GM21825 (cell line): ENCODE results near the gene KIAA1549.
A peak's percentile ranks its signal among the peaks of the same experiment; 100 is the strongest.
"Not testable (repeated sequence)": the region's sequence is repeated elsewhere in the genome, so short reads cannot be mapped to it uniquely, and the experiment has no call there.

Source experiments
- ATAC-seq: cut with Tn5 transposase; IDR thresholded peaks from one replicate; pipeline ENCODE4 v1.9.1; 2021; ENCODE audit warnings: mild to moderate bottlenecking, moderate library complexity; ENCODE audit not compliant: unreplicated experiment

The KIAA1549 gene

GRCh38 chr7:138945154-138945553, 36.0 kb downstream of the KIAA1549 start:
- no peak for ATAC-seq

DNA sequence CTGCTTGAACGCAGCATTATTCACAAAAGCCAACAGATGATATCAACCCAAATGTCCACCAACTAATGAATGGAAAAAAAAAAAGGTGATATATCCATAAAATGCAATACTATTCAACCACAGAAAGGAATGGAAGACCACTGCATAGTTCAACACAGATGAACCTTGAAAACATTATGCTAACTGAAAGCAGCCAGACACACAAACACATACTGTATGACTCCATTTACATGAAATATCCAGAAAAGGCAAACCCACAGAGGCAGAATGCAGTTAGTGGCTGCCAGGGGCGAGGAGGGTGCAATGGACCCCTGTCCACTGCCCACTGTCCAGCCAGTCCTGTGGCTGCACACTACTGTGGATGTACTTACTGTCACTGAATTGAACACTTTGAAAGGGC, 36.6 kb downstream of the KIAA1549 start:
- no peak for ATAC-seq

GRCh38 chr7:138943061-138943460, 38.1 kb downstream of the KIAA1549 start:
- ATAC-seq = no peak

- ATAC-seq = no peak
Measured at GRCh38 chr7:138941545-138941944, 39.6 kb downstream of the KIAA1549 start.

GRCh38 chr7:138940602-138941001, 40.6 kb downstream of the KIAA1549 start:
- ATAC-seq = not testable (repeated sequence)

DNA sequence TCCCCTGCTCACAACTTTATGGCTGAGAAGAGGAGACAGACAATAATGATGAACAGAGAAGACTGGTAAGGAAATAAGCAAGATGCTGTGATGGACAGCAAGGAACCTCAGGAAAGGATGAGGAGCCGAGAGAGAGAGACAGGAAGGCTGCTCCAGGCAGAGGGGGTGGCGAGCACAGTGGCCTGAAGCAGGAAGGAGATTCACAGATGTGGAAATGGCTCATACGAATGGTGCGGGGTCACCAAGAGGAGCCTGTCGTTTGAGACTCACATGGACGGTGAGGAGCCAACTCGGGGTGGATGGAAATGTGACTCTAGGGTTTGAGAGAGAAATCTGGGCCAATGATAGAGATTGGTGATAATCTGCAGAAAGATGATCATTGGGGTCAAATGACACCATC, 43.7 kb downstream of the KIAA1549 start:
- no peak for ATAC-seq

DNA sequence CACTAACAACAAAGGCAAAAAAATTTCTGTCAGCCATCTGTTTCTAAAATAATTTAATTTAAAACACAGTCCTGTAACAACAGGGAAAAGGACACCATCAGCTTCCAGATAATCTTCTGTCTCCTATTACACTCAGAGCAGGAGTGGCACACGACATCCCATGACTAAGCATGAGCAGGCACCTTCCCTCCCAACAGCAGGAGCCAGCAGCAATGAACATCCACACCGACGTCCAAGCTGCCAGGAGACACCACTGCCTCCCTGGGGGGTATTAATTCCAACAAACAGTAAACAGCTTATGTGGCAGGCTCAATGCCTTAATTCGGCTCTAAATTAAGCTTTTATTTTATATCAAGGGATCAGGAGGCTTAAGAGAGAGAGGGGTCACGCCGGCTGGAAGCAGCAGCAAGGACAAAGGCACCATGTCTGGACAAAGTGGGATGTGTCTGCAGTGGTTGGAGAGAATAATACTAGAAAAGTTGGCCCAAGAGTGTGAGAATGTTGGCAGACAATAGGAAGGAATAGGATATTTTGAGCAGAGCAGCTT, 45.7 kb downstream of the KIAA1549 start:
- ATAC-seq = no peak

DNA sequence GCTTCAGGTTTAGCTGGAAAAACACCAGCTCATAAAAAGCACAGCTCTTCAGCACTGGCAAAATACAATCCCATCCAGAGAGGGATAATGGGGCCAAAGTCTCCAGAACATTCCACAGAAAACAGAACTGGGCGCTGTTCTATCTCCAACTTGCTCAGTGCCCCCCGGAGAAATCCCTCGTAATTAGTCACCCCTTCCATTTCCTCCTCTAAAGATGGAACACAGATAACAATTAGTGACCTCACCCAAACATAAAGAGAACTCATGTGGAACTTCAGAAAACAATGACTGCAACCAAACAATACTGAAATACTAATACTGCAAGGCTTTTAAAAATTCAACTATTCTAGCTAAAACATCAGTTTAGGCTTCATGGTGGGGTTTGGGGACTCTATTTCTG, 46.3 kb downstream of the KIAA1549 start:
- ATAC-seq = no peak

DNA sequence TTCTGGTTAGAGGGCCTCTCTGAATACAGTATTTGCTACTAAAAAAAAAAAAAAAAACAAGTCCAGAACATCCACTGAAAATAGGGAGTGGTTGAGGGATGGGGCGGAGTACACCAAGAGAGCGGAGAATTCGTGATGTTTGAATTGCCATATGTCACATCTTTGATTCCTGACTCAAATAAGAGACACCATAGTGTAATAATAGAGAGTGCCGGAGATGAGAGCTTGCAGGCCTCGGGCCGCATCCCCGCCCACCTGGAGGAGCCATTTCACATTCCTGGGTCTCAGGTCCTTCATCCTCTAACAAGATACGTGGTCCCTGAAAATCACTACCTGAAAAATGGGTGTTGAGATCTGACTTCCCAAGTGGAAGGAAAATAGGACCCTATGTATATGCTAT, 46.8 kb downstream of the KIAA1549 start:
- ATAC-seq = no peak

GRCh38 chr7:138932870-138933269, 48.3 kb downstream of the KIAA1549 start:
- no peak for ATAC-seq

- ATAC-seq = no peak
Measured at GRCh38 chr7:138932427-138932826, 48.8 kb downstream of the KIAA1549 start.

GRCh38 chr7:138929969-138930368, 51.2 kb downstream of the KIAA1549 start:
- ATAC-seq = no peak

GRCh38 chr7:138926241-138926612, 55.0 kb downstream of the KIAA1549 start:
- peak; percentile 4 for ATAC-seq

- no peak for ATAC-seq
Measured at GRCh38 chr7:138924501-138925225, 56.5 kb downstream of the KIAA1549 start.

GRCh38 chr7:138921277-138921676, 59.9 kb downstream of the KIAA1549 start:
- ATAC-seq = no peak

GRCh38 chr7:138919911-138920310, 61.3 kb downstream of the KIAA1549 start:
- no peak for ATAC-seq

DNA sequence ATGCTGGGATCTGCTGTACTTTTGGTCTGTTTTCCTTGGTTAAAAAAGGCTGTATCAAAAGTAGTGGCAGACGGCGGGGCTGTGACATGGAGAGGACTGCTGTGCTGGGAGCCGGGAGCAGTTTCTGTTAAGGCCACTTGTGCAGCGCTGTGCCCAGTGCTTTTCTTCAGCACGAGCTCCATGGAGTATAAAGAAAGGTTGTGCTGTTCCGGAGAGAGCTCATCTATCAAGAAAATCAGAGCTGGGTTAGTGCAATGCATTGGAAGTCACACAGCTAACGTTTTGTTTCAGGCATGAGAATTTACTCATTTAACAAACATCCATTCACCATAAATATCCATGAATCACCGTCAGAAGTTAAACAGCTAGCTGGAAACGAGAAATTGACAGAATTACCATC, 62.0 kb downstream of the KIAA1549 start:
- no peak for ATAC-seq

DNA sequence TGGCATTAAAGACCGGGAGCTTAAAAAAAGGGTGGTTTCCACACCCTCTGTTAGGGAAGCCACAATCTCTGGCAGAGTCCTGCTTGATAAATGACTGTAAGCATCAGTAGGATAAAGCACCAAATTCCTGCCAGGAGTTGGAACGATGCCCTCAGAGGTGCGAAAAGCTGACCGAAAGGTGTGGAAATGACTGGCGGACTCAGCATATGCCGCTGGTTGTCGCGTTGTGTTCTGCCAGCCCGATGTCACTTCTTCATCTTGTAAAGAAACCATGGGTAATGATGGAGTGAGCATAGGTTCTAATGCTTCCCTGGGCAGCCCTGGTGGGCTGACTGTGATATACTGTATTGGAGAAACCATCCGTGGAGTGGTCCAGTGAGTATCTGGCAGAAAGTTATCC, 62.4 kb downstream of the KIAA1549 start:
- no peak for ATAC-seq

- no peak for ATAC-seq
Measured at GRCh38 chr7:138918176-138918575, 63.0 kb downstream of the KIAA1549 start.

DNA sequence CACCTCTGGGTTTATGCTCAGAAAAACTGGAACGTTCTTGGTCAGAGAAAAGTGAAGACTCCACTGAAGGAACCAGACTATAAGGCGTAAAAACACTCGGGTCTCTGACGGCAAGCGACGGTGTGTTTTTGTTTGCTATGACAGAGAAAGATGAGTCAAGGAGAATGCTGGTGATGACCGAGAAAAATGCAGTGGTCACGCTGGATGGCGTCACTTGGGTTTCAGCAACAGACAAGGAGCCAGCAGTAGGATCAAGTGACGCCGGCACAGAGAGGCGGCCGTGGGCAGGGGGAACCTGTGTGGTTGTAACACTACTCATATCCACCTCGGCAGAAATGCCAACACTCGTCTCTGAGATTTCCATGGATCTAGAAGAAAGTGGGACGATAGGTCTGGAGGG, 63.4 kb downstream of the KIAA1549 start:
- no peak for ATAC-seq

DNA sequence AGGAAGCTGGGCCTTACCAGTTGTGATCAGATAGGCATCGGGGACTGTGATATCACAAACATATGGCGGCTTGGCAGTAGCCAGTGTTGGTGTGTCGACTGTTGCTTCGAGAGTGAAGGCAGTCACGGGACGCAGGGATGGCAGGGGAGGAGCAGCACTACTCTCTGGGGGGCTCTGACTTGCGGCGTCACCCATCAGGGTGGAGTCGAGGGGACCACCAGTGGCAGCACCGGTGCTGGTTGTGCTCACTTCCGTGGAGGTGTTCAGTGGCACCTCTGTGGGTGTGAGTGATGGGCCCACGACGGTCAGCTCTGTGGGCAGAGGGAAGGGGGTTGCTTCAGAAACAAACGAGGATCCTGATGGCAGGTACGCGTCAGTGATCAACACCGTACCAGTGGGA, 64.5 kb downstream of the KIAA1549 start:
- ATAC-seq = no peak

- no peak for ATAC-seq
Measured at GRCh38 chr7:138916275-138916674, 64.9 kb downstream of the KIAA1549 start.

- no peak for ATAC-seq
Measured at GRCh38 chr7:138913783-138914182, 67.4 kb downstream of the KIAA1549 start.
